MM.1S (cell line): Measurements from ENCODE around the gene MGST3.
"Not testable (repeated sequence)": the region's sequence is repeated elsewhere in the genome, so short reads cannot be mapped to it uniquely, and the experiment has no call there.

Experiments
- DNase-seq: peaks from one replicate; pipeline ENCODE4 v3.0.0-alpha.2; 2015
- H2AFZ ChIP-seq: fragments of 300-600 bp; sonication (generic); 2 replicates; pipeline ENCODE4 v1.6.0; 2016; ENCODE audit warnings: antibody characterized with exemption, low read length
- H3F3A ChIP-seq: fragments of 300-600 bp; sonication (generic); 2 replicates; pipeline ENCODE4 v1.6.1; 2016; ENCODE audit warnings: mild to moderate bottlenecking, antibody characterized with exemption, low read length, moderate library complexity, mixed read lengths; ENCODE audit not compliant: insufficient read depth
- H3K27ac ChIP-seq: fragments of 300-600 bp; sonication (generic); 2 replicates; pipeline ENCODE4 v1.5.1; 2016; ENCODE audit warnings: mild to moderate bottlenecking, low read length
- H3K27me3 ChIP-seq: fragments of 300-600 bp; sonication (generic); replicated peaks from 2 replicates; pipeline ENCODE4 v1.6.0; 2016; ENCODE audit warnings: low read length; ENCODE audit not compliant: insufficient read depth
- H3K36me3 ChIP-seq: fragments of 300-600 bp; sonication (generic); replicated peaks from 2 replicates; pipeline ENCODE4 v1.6.1; 2016; ENCODE audit warnings: mild to moderate bottlenecking, low read length, mixed read lengths; ENCODE audit not compliant: insufficient read depth
- H3K4me1 ChIP-seq: fragments of 300-600 bp; sonication (generic); 2 replicates; pipeline ENCODE4 v1.6.1; 2016; ENCODE audit warnings: low read length, mixed read lengths
- H3K4me2 ChIP-seq: fragments of 300-600 bp; sonication (generic); 2 replicates; pipeline ENCODE4 v1.6.0; 2016; ENCODE audit warnings: low read depth, low read length
- H3K4me3 ChIP-seq: fragments of 300-600 bp; sonication (generic); 2 replicates; pipeline ENCODE4 v1.5.1; 2016; ENCODE audit warnings: low read length, mixed read lengths
- H3K79me2 ChIP-seq: fragments of 300-600 bp; sonication (generic); 2 replicates; pipeline ENCODE4 v1.6.1; 2016; ENCODE audit warnings: mixed run types, low read length, mixed read lengths
- H3K9ac ChIP-seq: fragments of 300-600 bp; sonication (generic); 2 replicates; pipeline ENCODE4 v1.6.1; 2016; ENCODE audit warnings: low read length, mixed read lengths
- H3K9me2 ChIP-seq: fragments of 300-600 bp; sonication (generic); replicated peaks from 2 replicates; pipeline ENCODE4 v1.6.1; 2016; ENCODE audit warnings: mild to moderate bottlenecking, low read length, mixed read lengths; ENCODE audit not compliant: insufficient read depth
- H3K9me3 ChIP-seq: fragments of 300-600 bp; sonication (generic); replicated peaks from 2 replicates; pipeline ENCODE4 v1.6.1; 2016; ENCODE audit warnings: mild to moderate bottlenecking, low read length, mixed read lengths; ENCODE audit not compliant: insufficient read depth
- H4K20me1 ChIP-seq: fragments of 300-600 bp; sonication (generic); 2 replicates; pipeline ENCODE4 v1.6.1; 2016; ENCODE audit warnings: mild to moderate bottlenecking, low read length, moderate library complexity, mixed read lengths; ENCODE audit not compliant: insufficient read depth
- EZH2 ChIP-seq: fragments of 300-600 bp; sonication (generic); optimal IDR thresholded peaks from 2 replicates; pipeline ENCODE3; 2017; ENCODE audit warnings: low read depth, mild to moderate bottlenecking, antibody characterized with exemption, low read length, mixed read lengths
- EZH2phosphoT487 ChIP-seq: fragments of 300-600 bp; sonication (generic); IDR thresholded peaks from 2 replicates; pipeline ENCODE4 v1.6.1; 2018; ENCODE audit warnings: antibody characterized with exemption, low read length
- TF ChIP-seq, protein P1 (sequence below): fragments of 300-600 bp; sonication (generic); IDR thresholded peaks from 2 replicates; pipeline ENCODE4 v1.5.1; 2016; ENCODE audit warnings: antibody characterized with exemption, low read length, mixed read lengths

MGST3 gene

DNA sequence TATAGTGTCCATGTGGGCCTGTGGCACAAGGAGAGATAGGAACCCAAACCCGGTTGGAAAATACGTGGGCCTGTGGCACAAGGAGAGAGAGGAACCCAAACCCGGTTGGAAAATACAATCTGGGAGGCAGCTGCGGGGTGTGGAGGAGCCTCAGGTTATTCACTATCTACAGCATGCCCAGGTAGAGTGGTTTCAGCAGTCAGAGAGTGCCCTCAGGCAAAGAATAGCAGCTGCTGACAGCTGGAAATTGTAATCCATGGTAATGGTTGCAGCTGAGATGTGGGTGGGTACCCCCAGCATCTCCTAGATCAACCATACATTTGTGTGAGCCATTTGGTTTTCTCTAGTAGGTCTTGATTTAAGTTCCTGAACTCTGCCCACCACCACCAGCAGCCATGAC lies 25.8 kb upstream of the MGST3 start:
- no peak overlapping the region for H3K9ac ChIP-seq
- DNase-seq = no peak
- no peak overlapping the region for H3K4me2 ChIP-seq
- H3K4me1 ChIP-seq = peaks cover 14% of the 10 kb centered on the region; the same call in 1 of the 2 replicates
- no peaks in the 10 kb centered on the region for H4K20me1 ChIP-seq
- no peaks in the 10 kb centered on the region for H3K9me3 ChIP-seq
- H3K27me3 ChIP-seq = no peaks in the 10 kb centered on the region
- no peaks in the 10 kb centered on the region for H3K36me3 ChIP-seq
- H2AFZ ChIP-seq = no peak overlapping the region
- no peak overlapping the region for H3K27ac ChIP-seq
- 0 out of 2 replicates have a peak, but pooled peaks cover 5% of the 10 kb centered on the region for H3F3A ChIP-seq
- TF ChIP-seq, protein P1, sequence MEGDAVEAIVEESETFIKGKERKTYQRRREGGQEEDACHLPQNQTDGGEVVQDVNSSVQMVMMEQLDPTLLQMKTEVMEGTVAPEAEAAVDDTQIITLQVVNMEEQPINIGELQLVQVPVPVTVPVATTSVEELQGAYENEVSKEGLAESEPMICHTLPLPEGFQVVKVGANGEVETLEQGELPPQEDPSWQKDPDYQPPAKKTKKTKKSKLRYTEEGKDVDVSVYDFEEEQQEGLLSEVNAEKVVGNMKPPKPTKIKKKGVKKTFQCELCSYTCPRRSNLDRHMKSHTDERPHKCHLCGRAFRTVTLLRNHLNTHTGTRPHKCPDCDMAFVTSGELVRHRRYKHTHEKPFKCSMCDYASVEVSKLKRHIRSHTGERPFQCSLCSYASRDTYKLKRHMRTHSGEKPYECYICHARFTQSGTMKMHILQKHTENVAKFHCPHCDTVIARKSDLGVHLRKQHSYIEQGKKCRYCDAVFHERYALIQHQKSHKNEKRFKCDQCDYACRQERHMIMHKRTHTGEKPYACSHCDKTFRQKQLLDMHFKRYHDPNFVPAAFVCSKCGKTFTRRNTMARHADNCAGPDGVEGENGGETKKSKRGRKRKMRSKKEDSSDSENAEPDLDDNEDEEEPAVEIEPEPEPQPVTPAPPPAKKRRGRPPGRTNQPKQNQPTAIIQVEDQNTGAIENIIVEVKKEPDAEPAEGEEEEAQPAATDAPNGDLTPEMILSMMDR = no peak
- TF ChIP-seq EZH2phosphoT487 (no peak), EZH2 (no peak)
- H3K4me3 ChIP-seq = no peak overlapping the region
- no peaks in the 10 kb centered on the region for H3K9me2 ChIP-seq
- no peaks in the 10 kb centered on the region for H3K79me2 ChIP-seq

DNA sequence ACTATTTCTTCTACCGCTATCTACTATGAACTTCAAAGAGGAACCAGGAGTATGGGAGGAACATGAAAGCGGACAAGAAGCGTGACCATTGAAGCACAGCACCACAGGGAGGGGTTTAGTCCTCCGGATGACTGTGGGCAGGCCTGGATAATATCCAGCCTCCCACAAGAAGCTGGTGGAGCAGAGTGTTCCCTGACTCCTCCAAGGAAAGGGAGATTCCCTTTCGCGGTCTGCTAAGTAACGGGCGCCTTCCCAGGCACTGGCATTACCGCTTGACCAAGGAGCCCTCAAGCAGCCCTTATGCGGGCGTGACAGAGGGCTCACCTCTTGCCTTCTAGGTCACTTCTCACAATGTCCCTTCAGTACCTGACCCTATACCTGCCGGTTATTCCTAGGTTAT lies 24.4 kb upstream of the MGST3 start:
- not testable (repeated sequence) for H3K79me2 ChIP-seq, H3K27me3 ChIP-seq, H3K27ac ChIP-seq, H3K4me3 ChIP-seq, H3K4me1 ChIP-seq, H3K9me3 ChIP-seq, H3K36me3 ChIP-seq, H4K20me1 ChIP-seq, DNase-seq, H3K9me2 ChIP-seq, H3K9ac ChIP-seq, H2AFZ ChIP-seq, H3F3A ChIP-seq, H3K4me2 ChIP-seq

GRCh38 chr1:165610866-165611265 lies 20.2 kb upstream of the MGST3 start:
- Histone ChIP-seq H3F3A (no peaks in the 10 kb centered on the region), H3K4me1 (0 out of 2 replicates have a peak, but pooled peaks cover 6% of the 10 kb centered on the region), H2AFZ (0 out of 2 replicates have a peak overlapping the region, but pooled peaks have one; percentile 12), H3K4me2 (peak overlapping the region; percentile 18; the same call in 1 of the 2 replicates), H3K27ac (no peak overlapping the region), H4K20me1 (no peaks in the 10 kb centered on the region), H3K36me3 (no peaks in the 10 kb centered on the region), H3K9me3 (no peaks in the 10 kb centered on the region), H3K9me2 (no peaks in the 10 kb centered on the region), H3K27me3 (no peaks in the 10 kb centered on the region), H3K79me2 (no peaks in the 10 kb centered on the region), H3K9ac (no peak overlapping the region), H3K4me3 (no peak overlapping the region)
- DNase-seq = no peak
- TF ChIP-seq EZH2phosphoT487 = no peak
- TF ChIP-seq, protein P1 = no peak

DNA sequence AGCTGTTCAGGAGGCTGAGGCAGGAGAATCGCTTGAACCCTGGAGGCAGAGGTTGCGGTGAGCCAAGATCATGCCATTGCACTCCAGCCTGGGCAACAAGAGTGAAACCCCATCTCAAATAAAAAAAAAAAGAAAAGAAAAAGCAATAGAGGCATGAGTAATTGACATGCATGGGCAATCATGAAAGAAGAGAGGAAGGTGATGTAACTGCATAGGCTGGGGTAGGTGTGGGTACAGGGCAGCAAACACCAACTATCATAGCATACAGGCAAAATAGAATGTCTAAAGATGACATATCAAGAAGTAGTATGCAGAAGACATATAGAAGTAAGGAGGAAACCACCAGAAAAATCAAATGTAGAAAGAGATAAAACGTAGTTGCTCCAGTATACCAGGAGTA lies 19.0 kb upstream of the MGST3 start:
- no peak overlapping the region for H3K4me3 ChIP-seq
- H3K36me3 ChIP-seq = no peaks in the 10 kb centered on the region
- no peaks in the 10 kb centered on the region for H3K27me3 ChIP-seq
- 0 out of 2 replicates have a peak, but pooled peaks cover 6% of the 10 kb centered on the region for H3K4me1 ChIP-seq
- no peak overlapping the region for H3K27ac ChIP-seq
- no peak overlapping the region for H3K4me2 ChIP-seq
- no peaks in the 10 kb centered on the region for H3K9me2 ChIP-seq
- H4K20me1 ChIP-seq = no peaks in the 10 kb centered on the region
- H3K9me3 ChIP-seq = no peaks in the 10 kb centered on the region
- DNase-seq = no peak
- no peak overlapping the region for H3K9ac ChIP-seq
- no peaks in the 10 kb centered on the region for H3K79me2 ChIP-seq
- no peak overlapping the region for H2AFZ ChIP-seq
- no peak for TF ChIP-seq EZH2phosphoT487
- TF ChIP-seq, protein P1 = no peak
- no peak for TF ChIP-seq EZH2
- no peaks in the 10 kb centered on the region for H3F3A ChIP-seq
